ENCODE data around the gene MYNN. TPM values are rescaled to one million over a fixed set of nuclear protein-coding genes. Genes with fewer than 3 reads are reported as not detected.

MYNN gene
- total RNA-seq, 2 experiments from 2014 or later = 13.8 to 14.1 TPM

DNA sequence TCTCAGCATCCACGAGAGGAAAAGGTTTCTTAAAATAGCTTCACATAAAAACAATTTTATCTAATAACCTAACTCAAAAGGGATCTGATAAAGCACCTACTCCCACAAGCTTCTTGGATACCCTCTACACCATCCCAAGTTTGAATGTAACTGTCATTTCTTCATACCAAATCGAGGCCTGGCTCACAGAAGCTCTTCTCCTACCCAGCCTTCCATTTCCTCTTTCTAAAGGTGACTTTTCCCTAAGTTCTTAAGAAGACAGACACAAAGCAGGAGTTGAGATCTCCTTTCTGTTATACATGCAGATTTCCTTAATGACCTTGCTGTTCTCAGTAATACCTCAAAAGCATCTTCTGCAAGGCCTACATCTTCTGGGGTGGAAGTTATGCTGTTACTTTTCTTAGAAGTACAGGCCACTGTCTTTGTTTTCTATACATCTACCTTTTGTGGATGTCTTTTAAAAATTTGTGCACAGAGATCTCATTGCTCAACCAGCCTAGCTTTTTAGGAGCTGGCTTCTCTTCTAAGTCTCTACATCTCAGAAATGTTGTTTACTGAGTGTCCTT is 36.1 kb downstream of the MYNN start:
- ATAC-seq (no peak), DNase-seq (no peak)
- ChIA-PET CTCF (interaction anchor here (1.4 to 1.5 kb wide), 2 partner anchors 36 to 54 kb away, joined by 4 to 7 read pairs; partner anchors contain the start of gene MYNN), POLR2A (no interaction called here)
- no peaks in the 10 kb centered on the region for H3K27me3 Mint-ChIP-seq
- TF ChIP-seq, protein P1, sequence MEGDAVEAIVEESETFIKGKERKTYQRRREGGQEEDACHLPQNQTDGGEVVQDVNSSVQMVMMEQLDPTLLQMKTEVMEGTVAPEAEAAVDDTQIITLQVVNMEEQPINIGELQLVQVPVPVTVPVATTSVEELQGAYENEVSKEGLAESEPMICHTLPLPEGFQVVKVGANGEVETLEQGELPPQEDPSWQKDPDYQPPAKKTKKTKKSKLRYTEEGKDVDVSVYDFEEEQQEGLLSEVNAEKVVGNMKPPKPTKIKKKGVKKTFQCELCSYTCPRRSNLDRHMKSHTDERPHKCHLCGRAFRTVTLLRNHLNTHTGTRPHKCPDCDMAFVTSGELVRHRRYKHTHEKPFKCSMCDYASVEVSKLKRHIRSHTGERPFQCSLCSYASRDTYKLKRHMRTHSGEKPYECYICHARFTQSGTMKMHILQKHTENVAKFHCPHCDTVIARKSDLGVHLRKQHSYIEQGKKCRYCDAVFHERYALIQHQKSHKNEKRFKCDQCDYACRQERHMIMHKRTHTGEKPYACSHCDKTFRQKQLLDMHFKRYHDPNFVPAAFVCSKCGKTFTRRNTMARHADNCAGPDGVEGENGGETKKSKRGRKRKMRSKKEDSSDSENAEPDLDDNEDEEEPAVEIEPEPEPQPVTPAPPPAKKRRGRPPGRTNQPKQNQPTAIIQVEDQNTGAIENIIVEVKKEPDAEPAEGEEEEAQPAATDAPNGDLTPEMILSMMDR (IDR thresholded peaks at IDR 0.05) = no peak
- peaks cover 23% of the 10 kb centered on the region for H3K4me1 Mint-ChIP-seq (ENCODE audit: low read depth)
- no peak overlapping the region for H3K27ac Mint-ChIP-seq
- intact Hi-C loops (cut with micrococcal nuclease) = no loop called here
- H3K9me3 Mint-ChIP-seq = no peaks in the 10 kb centered on the region
- no peak overlapping the region for H3K4me3 Mint-ChIP-seq
- peaks cover 6% of the 10 kb centered on the region for H3K36me3 Mint-ChIP-seq (ENCODE audit: low read depth)

DNA sequence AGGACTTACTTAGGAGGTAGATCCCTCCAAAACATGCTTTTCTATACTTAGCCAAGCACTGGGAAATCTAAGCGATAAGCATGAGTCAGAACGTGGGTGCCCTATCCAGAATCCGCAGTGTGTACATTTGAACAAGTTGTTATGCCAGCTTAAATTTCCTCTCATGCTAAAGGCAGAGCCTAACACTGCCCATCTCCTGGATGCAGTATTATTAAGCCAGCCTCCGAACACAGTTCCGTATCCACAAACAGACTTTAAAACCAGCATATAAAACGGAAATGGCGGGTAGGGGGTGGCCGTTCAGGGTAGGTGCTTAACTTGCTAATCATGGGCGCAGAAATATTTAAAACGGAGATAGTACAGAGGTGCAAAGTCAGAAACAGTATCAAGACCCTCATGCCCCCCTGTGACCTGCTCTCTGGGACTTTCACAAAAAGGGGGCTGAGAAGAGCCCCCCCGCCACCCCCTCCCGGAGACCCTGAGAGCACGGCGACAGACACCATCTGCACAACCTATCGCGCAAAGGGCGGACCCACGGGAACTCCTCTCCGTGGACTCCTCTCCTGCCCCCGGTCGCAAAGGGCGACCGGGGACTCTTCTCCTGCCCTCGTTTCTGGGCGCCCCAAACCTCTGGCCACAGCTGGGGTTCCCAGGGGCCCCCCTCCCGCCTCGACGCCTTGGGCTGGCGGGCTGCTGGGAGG is 38.6 kb downstream of the MYNN start:
- TF ChIP-seq, protein P1 (IDR thresholded peaks at IDR 0.05) = no peak
- Mint-ChIP-seq H3K27me3 (no peaks in the 10 kb centered on the region), H3K9me3 (peaks cover 16% of the 10 kb centered on the region), H3K4me1 (ENCODE audit: low read depth) (peaks cover 24% of the 10 kb centered on the region), H3K27ac (peak overlapping the region; percentile 80), H3K36me3 (ENCODE audit: low read depth) (peaks cover 8% of the 10 kb centered on the region), H3K4me3 (peak overlapping the region; percentile 81)
- intact Hi-C loops (cut with micrococcal nuclease) = loop anchor here (2.0 to 5.0 kb wide), 2 partner anchors 39 to 156 kb away; partner anchors contain the start of genes MYNN and SEC62
- ChIA-PET POLR2A (interaction anchor here (0.8 to 2.5 kb wide), 8 partner anchors 13 to 155 kb away, joined by 3 to 13 read pairs (median 3); partner anchors contain the start of genes ACTRT3, MYNN and SEC62), CTCF (interaction anchor here (0.8 to 3.2 kb wide), 2 partner anchors 34 to 39 kb away, joined by 3 to 17 read pairs; partner anchors contain the start of gene MYNN)
- DNase-seq (peak; percentile 55), ATAC-seq (peak; percentile 24)

DNA sequence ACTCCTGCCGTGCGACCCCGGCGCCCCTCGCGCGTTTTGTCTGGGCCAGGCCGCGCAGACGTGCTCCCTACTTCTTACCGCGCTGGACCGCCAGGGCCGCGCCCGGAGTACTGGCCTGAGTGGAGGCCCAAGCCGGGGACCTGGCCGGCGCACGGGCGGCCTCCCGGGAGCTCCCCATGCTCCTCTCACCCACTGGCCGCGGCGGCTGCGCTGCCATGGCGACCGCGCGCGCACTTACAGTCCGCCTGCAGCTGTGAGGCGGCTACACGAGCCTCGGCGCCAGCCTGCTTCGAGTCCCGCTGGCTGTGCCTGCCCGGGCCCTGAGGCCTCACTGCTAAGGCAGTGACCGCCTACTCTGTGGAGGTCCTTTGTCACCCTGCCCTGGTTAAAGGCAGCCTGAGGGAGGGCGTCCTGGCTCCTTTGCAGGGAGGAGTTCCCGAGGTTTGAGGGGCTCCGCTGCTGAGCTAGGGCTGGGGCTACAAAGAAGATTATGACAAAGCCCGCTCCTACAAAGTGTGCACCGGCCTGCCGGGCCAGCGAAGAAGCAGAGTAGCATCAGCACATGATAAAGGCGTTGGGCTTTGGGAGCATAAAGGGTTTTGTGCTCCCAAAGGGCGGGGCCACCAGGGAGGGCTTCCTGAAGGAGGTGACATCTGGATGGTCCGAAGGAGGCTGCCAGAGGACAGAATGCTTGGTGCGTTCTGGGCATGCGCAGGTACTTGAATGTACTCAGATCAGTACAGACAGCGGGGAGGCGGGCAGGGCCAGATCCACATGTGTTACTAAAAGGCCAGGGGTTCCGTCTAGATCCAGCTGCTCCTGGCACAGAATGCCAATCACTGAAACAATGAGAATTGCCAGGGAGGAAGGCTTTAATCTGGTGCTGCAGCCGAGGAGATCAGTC is 39.4 kb downstream of the MYNN start, which contains the start of the genes LRRC34 and LRRIQ4:
TSS of gene LRRC34 (minus strand) at position 573 of the 904 bp plus-strand sequence. CDS start at position 217, 356 bp downstream.
TSS of gene LRRIQ4 (plus strand) at position 539 of the 904 bp plus-strand sequence. CDS start 9,052 bp downstream, outside the sequence.
- no peaks in the 10 kb centered on the region for H3K27me3 Mint-ChIP-seq
- CTCF ChIA-PET = interaction anchor here (0.8 to 3.2 kb wide), 2 partner anchors 35 to 40 kb away, joined by 3 to 17 read pairs; partner anchors contain the start of gene MYNN
- intact Hi-C loops (cut with micrococcal nuclease) = loop anchor here (2.0 to 5.0 kb wide), 2 partner anchors 40 to 155 kb away; partner anchors contain the start of genes MYNN and SEC62
- TF ChIP-seq, protein P1 (IDR thresholded peaks at IDR 0.05) = no peak
- ATAC-seq (peak; percentile 66), DNase-seq (peak; percentile 93)
- POLR2A ChIA-PET = interaction anchor here (0.7 to 2.5 kb wide), 9 partner anchors 13 to 243 kb away, joined by 3 to 13 read pairs (median 3); partner anchors contain the start of genes ACTRT3, MYNN and SEC62
- peaks cover 8% of the 10 kb centered on the region for H3K36me3 Mint-ChIP-seq (ENCODE audit: low read depth)
- H3K4me1 Mint-ChIP-seq (ENCODE audit: low read depth) = peaks cover 24% of the 10 kb centered on the region
- peaks cover 16% of the 10 kb centered on the region for H3K9me3 Mint-ChIP-seq
- H3K4me3 Mint-ChIP-seq = peak within 1 kb of the TSS; percentile 81
- peak within 1 kb of the TSS; percentile 92 for H3K27ac Mint-ChIP-seq

DNA sequence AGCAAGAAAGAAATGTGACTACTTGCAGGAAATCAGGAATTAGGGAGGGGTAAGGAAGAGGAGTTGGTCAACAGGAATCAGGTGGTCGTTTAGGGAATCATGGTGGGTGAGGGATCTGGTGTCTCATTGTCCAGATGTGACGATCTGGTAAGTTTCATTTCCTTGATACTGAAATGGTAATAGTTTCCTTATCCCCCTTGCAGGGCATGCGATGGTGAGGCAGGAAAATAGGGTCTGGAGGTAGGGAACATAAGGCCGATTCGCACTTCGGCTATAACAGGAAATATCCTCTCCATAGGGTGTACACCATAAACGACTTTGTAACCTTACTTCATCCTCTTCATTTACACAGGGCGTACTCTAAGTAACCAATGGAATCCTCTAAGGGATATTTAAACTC is 40.1 kb downstream of the MYNN start:
- POLR2A ChIA-PET = interaction anchor here (0.6 to 2.5 kb wide), 6 partner anchors 41 to 174 kb away, joined by 3 to 13 read pairs (median 4); partner anchors contain the start of genes ACTRT3, MYNN and SEC62

More for the DNA sequence above, 40.1 kb downstream of the MYNN start:
- intact Hi-C loops (cut with micrococcal nuclease) = loop anchor here (2.0 to 5.0 kb wide), 2 partner anchors 40 to 154 kb away; partner anchors contain the start of genes MYNN and SEC62
- no peak for ATAC-seq
- H3K27me3 Mint-ChIP-seq = peaks cover 3% of the 10 kb centered on the region
- TF ChIP-seq, protein P1 (IDR thresholded peaks at IDR 0.05) = no peak
- peaks cover 6% of the 10 kb centered on the region for H3K36me3 Mint-ChIP-seq (ENCODE audit: low read depth)
- CTCF ChIA-PET = interaction anchor here (0.9 to 3.2 kb wide), 2 partner anchors 40 to 50 kb away, joined by 3 to 17 read pairs; partner anchors contain the start of gene MYNN
- peaks cover 24% of the 10 kb centered on the region for H3K4me1 Mint-ChIP-seq (ENCODE audit: low read depth)
- peaks cover 16% of the 10 kb centered on the region for H3K9me3 Mint-ChIP-seq
- DNase-seq = no peak
- H3K27ac Mint-ChIP-seq = peak overlapping the region; percentile 92
- peak overlapping the region; percentile 81 for H3K4me3 Mint-ChIP-seq
